Left renal pelvis (tissue), 4 donors: ENCODE measurements around the gene PATL1. TPM values are rescaled to one million over a fixed set of nuclear protein-coding genes. Genes with fewer than 3 reads are reported as not detected.

ENCODE experiments used
- DNase-seq, 4 donors: peaks; one replicate each; pipeline ENCODE4 v3.0.0-alpha.2; 2013; ENCODE audit warnings: low read depth in 4 of 4, low spot score in 3 of 4
- polyA plus RNA-seq, 4 donors: library from polyadenylated mRNA; unstranded; fragments of 120-200 nt; gene quantifications; one replicate each; pipeline ENCODE4 v1.2.1, GENCODE V29; 2013; ENCODE audit not compliant: insufficient read length in 4 of 4

PATL1 gene
- polyA plus RNA-seq, 4 donors, result 36.6 to 47.4 (median 45.2) TPM

GRCh38 chr11:59616396-59616982 is 52.3 kb downstream of the PATL1 start:
- no peak for DNase-seq

- peak; percentile 100 for DNase-seq
Measured at GRCh38 chr11:59615637-59616395, 53.0 kb downstream of the PATL1 start, which contains the start of gene OSBP. Gene OSBP, minus strand, starts transcription at chr11:59615774. Its CDS starts 110 bp downstream, at chr11:59615664.

- DNase-seq, result peak in 1 of 4 donors; percentile 9
Measured at GRCh38 chr11:59615120-59615636, 53.7 kb downstream of the PATL1 start.

GRCh38 chr11:59614277-59615119 is 54.3 kb downstream of the PATL1 start:
- DNase-seq, result no peak

GRCh38 chr11:59611570-59612565 is 57.0 kb downstream of the PATL1 start:
- DNase-seq, result no peak

GRCh38 chr11:59610289-59610688 is 58.5 kb downstream of the PATL1 start:
- no peak for DNase-seq

- DNase-seq, result no peak
Measured at GRCh38 chr11:59607703-59608454, 61.0 kb downstream of the PATL1 start.

- no peak for DNase-seq
Measured at GRCh38 chr11:59602432-59602831, 66.4 kb downstream of the PATL1 start.

- DNase-seq, result no peak
Measured at GRCh38 chr11:59601788-59602187, 67.0 kb downstream of the PATL1 start.

- DNase-seq, result no peak
Measured at GRCh38 chr11:59600636-59601035, 68.2 kb downstream of the PATL1 start.

- no peak for DNase-seq
Measured at GRCh38 chr11:59600234-59600633, 68.6 kb downstream of the PATL1 start.

- no peak for DNase-seq
Measured at GRCh38 chr11:59598961-59599360, 69.9 kb downstream of the PATL1 start.

Other genes starting within 250 kb of the PATL1 start
- gene OR5A2, start 242.6 kb downstream of the PATL1 start, polyA plus RNA-seq, result under 1 TPM in 1 of 4 donors, not detected in 3; 0.05 TPM
- under 1 TPM in 2 of 4 donors, not detected in 2; 0.01 to 0.05 TPM for gene OR5A1, start 232.6 kb downstream of the PATL1 start, polyA plus RNA-seq
- not detected for gene OR4D6, start 212.1 kb downstream of the PATL1 start, polyA plus RNA-seq
- gene OR4D10, start 195.7 kb downstream of the PATL1 start, polyA plus RNA-seq, result not detected
- gene OR4D11, start 165.5 kb downstream of the PATL1 start, polyA plus RNA-seq, result not detected
- gene OR4D9, start 157.5 kb downstream of the PATL1 start, polyA plus RNA-seq, result under 1 TPM in 3 of 4 donors, not detected in 1; 0.03 to 0.06 (median 0.05) TPM
- gene OSBP, start 53.3 kb downstream of the PATL1 start, polyA plus RNA-seq, result 10 to 100 TPM; 41.5 to 60.5 (median 50.7) TPM
- not detected for gene OR10V1, start 44.8 kb upstream of the PATL1 start, polyA plus RNA-seq
- gene STX3, start 86.3 kb upstream of the PATL1 start, polyA plus RNA-seq, result 10 to 100 TPM in 3 of 4 donors, 1 to 10 TPM in 1; 4.7 to 64.1 (median 45.2) TPM
- 10 to 100 TPM; 45.1 to 62.8 (median 61.5) TPM for gene MRPL16, start 141.7 kb upstream of the PATL1 start, polyA plus RNA-seq
- not detected for gene CBLIF, start 176.5 kb upstream of the PATL1 start, polyA plus RNA-seq
- under 1 TPM in 3 of 4 donors, not detected in 1; 0.34 to 0.58 (median 0.57) TPM for gene TCN1, start 197.4 kb upstream of the PATL1 start, polyA plus RNA-seq
- gene OOSP3, start 209.7 kb upstream of the PATL1 start, polyA plus RNA-seq, result not detected